ENCODE measurements around the gene CNGB1. TPM values are rescaled to one million over a fixed set of nuclear protein-coding genes. Genes with fewer than 3 reads are reported as not detected.
"Not testable (repeated sequence)": the region's sequence is repeated elsewhere in the genome, so short reads cannot be mapped to it uniquely, and the experiment has no call there.

CNGB1 gene
- total RNA-seq, 2 experiments from 2014 or later, result not detected

DNA sequence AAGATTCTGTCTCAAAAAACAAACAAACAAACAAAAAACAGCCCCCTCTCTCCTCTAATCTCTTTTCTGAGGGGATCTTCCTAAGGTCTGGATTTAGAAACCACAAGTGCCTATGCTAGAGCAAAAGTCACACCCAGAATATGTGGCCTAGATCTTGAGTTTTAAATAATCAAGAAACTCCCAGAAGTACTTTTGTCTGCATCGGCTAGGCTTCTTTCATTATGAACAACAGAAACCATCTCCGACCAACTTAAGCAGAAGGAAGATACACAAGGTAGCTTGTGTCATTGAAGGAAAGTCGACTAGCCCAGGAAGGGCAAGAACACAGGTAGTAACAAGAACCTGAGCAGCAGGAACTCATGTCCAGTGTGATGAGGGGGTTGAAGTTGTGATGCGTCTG lies 94.7 kb downstream of the CNGB1 start:
- POLR2A ChIA-PET, result no interaction called here
- ATAC-seq, result no peak

DNA sequence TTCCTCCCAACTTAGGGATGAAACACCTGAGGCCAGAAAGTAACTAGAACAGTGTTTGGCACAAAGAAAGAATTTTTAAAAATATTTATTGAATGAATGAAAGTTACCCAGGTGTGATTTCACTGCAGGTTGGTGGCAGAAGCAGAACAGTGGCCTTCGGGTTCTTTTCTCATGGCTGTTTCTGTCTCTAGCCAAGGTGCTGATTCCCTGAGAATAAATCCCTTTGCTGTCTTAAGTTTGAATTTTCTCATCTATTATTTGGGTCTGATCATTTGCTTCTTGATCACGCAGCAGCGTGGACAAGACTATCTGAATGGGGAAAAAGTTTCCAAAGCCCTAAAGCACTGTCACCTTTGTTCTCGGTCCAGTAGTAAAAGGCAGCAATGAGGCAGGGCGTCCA lies 95.6 kb downstream of the CNGB1 start:
- no peak overlapping the region for H3K4me3 Mint-ChIP-seq
- POLR2A ChIA-PET, result no interaction called here
- CTCF ChIA-PET, result no interaction called here
- intact Hi-C loops (cut with micrococcal nuclease), result no loop called here
- TF ChIP-seq, protein P1, sequence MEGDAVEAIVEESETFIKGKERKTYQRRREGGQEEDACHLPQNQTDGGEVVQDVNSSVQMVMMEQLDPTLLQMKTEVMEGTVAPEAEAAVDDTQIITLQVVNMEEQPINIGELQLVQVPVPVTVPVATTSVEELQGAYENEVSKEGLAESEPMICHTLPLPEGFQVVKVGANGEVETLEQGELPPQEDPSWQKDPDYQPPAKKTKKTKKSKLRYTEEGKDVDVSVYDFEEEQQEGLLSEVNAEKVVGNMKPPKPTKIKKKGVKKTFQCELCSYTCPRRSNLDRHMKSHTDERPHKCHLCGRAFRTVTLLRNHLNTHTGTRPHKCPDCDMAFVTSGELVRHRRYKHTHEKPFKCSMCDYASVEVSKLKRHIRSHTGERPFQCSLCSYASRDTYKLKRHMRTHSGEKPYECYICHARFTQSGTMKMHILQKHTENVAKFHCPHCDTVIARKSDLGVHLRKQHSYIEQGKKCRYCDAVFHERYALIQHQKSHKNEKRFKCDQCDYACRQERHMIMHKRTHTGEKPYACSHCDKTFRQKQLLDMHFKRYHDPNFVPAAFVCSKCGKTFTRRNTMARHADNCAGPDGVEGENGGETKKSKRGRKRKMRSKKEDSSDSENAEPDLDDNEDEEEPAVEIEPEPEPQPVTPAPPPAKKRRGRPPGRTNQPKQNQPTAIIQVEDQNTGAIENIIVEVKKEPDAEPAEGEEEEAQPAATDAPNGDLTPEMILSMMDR (IDR thresholded peaks at IDR 0.05), result no peak
- no peak for DNase-seq
- H3K4me1 Mint-ChIP-seq (ENCODE audit: low read depth), result peaks cover 4% of the 10 kb centered on the region
- H3K27ac Mint-ChIP-seq, result no peak overlapping the region
- H3K27me3 Mint-ChIP-seq, result peaks cover 5% of the 10 kb centered on the region
- H3K36me3 Mint-ChIP-seq (ENCODE audit: low read depth), result no peaks in the 10 kb centered on the region
- no peaks in the 10 kb centered on the region for H3K9me3 Mint-ChIP-seq
- ATAC-seq, result no peak

More for the DNA sequence above, 94.7 kb downstream of the CNGB1 start:
- DNase-seq, result no peak
- Mint-ChIP-seq H3K4me1 (ENCODE audit: low read depth) (peaks cover 3% of the 10 kb centered on the region), H3K4me3 (no peak overlapping the region), H3K9me3 (no peaks in the 10 kb centered on the region), H3K27me3 (peaks cover 5% of the 10 kb centered on the region), H3K36me3 (ENCODE audit: low read depth) (no peaks in the 10 kb centered on the region), H3K27ac (no peak overlapping the region)
- intact Hi-C loops (cut with micrococcal nuclease), result no loop called here
- TF ChIP-seq, protein P1 (IDR thresholded peaks at IDR 0.05), result no peak
- CTCF ChIA-PET, result no interaction called here

DNA sequence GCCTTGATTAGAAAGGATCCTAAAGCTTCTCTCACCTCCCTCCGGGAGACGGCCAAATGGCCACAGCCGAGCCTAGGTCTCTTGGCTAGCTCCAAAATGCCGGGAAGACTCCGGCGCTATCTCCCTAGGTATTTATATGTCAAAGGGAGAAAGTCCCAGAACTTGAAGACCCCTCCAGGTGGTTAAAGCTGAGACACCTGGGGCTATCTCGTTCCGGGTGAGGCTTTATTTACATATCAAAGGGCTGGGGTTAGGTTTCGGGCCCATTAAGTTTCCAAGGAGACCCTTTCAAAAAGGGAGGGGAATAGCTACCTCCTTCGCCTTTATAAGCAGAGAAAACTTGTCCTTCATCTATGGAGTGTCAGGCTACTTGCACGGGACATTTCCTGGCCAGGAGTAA lies 97.7 kb downstream of the CNGB1 start:
- ATAC-seq (no peak), DNase-seq (no peak)
- TF ChIP-seq, protein P1 (IDR thresholded peaks at IDR 0.05), result no peak
- CTCF ChIA-PET, result no interaction called here
- H3K9me3 Mint-ChIP-seq, result no peaks in the 10 kb centered on the region
- H3K4me1 Mint-ChIP-seq (ENCODE audit: low read depth), result peaks cover 4% of the 10 kb centered on the region
- H3K27me3 Mint-ChIP-seq, result peaks cover 5% of the 10 kb centered on the region
- no peaks in the 10 kb centered on the region for H3K36me3 Mint-ChIP-seq (ENCODE audit: low read depth)
- intact Hi-C loops (cut with micrococcal nuclease), result no loop called here
- no peak overlapping the region for H3K4me3 Mint-ChIP-seq
- no peak overlapping the region for H3K27ac Mint-ChIP-seq
- POLR2A ChIA-PET, result no interaction called here

DNA sequence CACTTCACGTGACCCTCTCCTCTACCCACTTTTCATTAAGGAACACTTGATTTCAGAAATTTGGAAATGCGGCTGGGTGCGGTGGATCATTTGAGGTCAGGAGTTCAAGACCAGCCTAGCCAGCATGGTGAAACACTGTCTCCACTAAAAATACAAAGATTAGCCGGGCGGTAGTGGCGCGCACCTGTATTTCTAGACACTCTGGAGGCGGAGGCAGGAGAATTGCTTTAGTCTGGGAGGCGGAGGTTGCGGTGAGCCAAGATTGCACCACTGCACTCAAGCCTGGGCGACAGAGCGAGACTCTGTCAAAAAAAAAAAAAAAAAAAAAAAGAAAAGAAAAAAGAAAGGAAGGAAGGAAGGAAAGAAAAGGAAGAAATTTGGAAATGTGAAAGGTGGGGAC lies 98.2 kb downstream of the CNGB1 start:
- H3K9me3 Mint-ChIP-seq; H3K36me3 Mint-ChIP-seq (ENCODE audit: low read depth); H3K4me3 Mint-ChIP-seq; POLR2A ChIA-PET; ATAC-seq; H3K4me1 Mint-ChIP-seq (ENCODE audit: low read depth); H3K27me3 Mint-ChIP-seq; DNase-seq; CTCF ChIA-PET; intact Hi-C loops (cut with micrococcal nuclease); H3K27ac Mint-ChIP-seq: not testable (repeated sequence)

DNA sequence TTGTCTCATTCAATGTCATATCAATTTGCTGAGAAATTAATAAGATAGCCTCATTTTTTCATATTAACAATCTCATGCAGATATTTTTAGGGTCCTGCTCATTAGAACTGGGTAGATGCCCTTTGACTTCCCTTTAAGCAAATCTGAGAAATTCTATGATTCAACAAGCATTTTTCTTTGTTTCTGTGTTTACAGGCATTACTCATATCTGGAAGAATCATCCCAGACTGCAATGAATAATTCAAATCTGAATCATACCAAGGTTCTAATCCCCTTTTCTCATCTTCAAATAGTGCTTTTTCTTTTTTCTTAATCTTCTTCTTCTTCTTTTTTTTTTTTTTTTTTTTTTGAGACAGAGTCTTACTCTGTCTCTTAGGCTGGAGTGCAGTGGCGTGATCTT lies 99.5 kb downstream of the CNGB1 start:
- POLR2A ChIA-PET, result no interaction called here
- H3K27ac Mint-ChIP-seq, result no peak overlapping the region
- CTCF ChIA-PET, result interaction anchor here (1.0 kb wide), 1 partner anchor 225 kb away, joined by 3 read pairs; no protein-coding TSS in a partner anchor
- H3K4me1 Mint-ChIP-seq (ENCODE audit: low read depth), result peaks cover 4% of the 10 kb centered on the region
- DNase-seq (no peak), ATAC-seq (no peak)
- H3K27me3 Mint-ChIP-seq, result peaks cover 5% of the 10 kb centered on the region
- intact Hi-C loops (cut with micrococcal nuclease), result no loop called here
- H3K9me3 Mint-ChIP-seq, result no peaks in the 10 kb centered on the region
- no peak overlapping the region for H3K4me3 Mint-ChIP-seq
- no peaks in the 10 kb centered on the region for H3K36me3 Mint-ChIP-seq (ENCODE audit: low read depth)
- TF ChIP-seq, protein P1 (IDR thresholded peaks at IDR 0.05), result no peak
